Measurements from ENCODE around the gene UBE2QL1. TPM values are rescaled to one million over a fixed set of nuclear protein-coding genes. Genes with fewer than 3 reads are reported as not detected.

UBE2QL1 gene
- total RNA-seq, 1 experiment from 2014 or later, result 0.11 TPM

GRCh38 chr5:6399980-6400910 is 48.4 kb upstream of the UBE2QL1 start:
- no peak overlapping the region for H4K5ac ChIP-seq (ENCODE audit: insufficient read length, low read depth, low read length)
- no peaks in the 10 kb centered on the region for H3K27me3 ChIP-seq (ENCODE audit: insufficient read depth, low read length)
- H3K9me3 ChIP-seq (ENCODE audit: control insufficient read depth, low read depth, low read length), result no peaks in the 10 kb centered on the region
- H3K23me2 ChIP-seq (ENCODE audit: insufficient read length, low read depth, low read length, poor library complexity, severe bottlenecking), result no peaks in the 10 kb centered on the region
- H3K9ac ChIP-seq (ENCODE audit: extremely low read depth, insufficient read length, low read length), result no peak overlapping the region
- no peak overlapping the region for H2BK120ac ChIP-seq (ENCODE audit: low read depth, low read length, poor library complexity, severe bottlenecking)
- no CpG with 5 or more reads among the region's 13 CpGs for WGBS (ENCODE audit: extremely low coverage, insufficient read length, low lambda C conversion rate)
- H3K23ac ChIP-seq (ENCODE audit: insufficient read length, low read depth, low read length), result no peak overlapping the region
- no peak overlapping the region for H3K56ac ChIP-seq (ENCODE audit: insufficient read length, low read depth, low read length)
- H3K79me1 ChIP-seq (ENCODE audit: insufficient read depth, low read depth, low read length, poor library complexity, severe bottlenecking), result no peaks in the 10 kb centered on the region
- no peak overlapping the region for H3K4me2 ChIP-seq (ENCODE audit: insufficient read depth, insufficient read length, low read length)
- no peak overlapping the region for H2BK15ac ChIP-seq (ENCODE audit: low read depth, low read length)
- peaks cover 14% of the 10 kb centered on the region for H3K27me3 Mint-ChIP-seq (ENCODE audit: low read depth)
- no peak overlapping the region for H2BK20ac ChIP-seq (ENCODE audit: low read depth, low read length, poor library complexity, severe bottlenecking)
- no peak overlapping the region for H2AK5ac ChIP-seq (ENCODE audit: insufficient read length, low read length)
- TF ChIP-seq CTCF (conservative IDR thresholded peaks at IDR 0.05), result no peak
- no peak overlapping the region for H3K4ac ChIP-seq (ENCODE audit: low read depth, low read length)
- no peaks in the 10 kb centered on the region for H3K4me1 Mint-ChIP-seq
- H4K8ac ChIP-seq (replicated peaks; ENCODE audit: insufficient read length, low read depth, low read length), result no peak overlapping the region
- H3K79me2 ChIP-seq (ENCODE audit: insufficient read depth, low read length), result no peaks in the 10 kb centered on the region
- H3K27ac ChIP-seq (ENCODE audit: insufficient read length, low read depth, low read length), result no peak overlapping the region
- no peak overlapping the region for H3K4me3 Mint-ChIP-seq
- no peaks in the 10 kb centered on the region for H4K20me1 ChIP-seq (ENCODE audit: control insufficient read depth, insufficient read depth, insufficient read length)
- H4K91ac ChIP-seq (ENCODE audit: insufficient read length, low read depth, low read length), result no peak overlapping the region
- no peak overlapping the region for H3K14ac ChIP-seq (ENCODE audit: insufficient read depth, low read length)
- no peak overlapping the region for H2BK12ac ChIP-seq (ENCODE audit: insufficient read length, low read depth, low read length)
- no peak for DNase-seq
- H3T11ph ChIP-seq (ENCODE audit: low read length), result no peak overlapping the region
- peaks cover 3 to 8% of the 10 kb centered on the region in 2 experiments; a peak in 3 of 5 replicates for H3K9me3 Mint-ChIP-seq
- no peaks in the 10 kb centered on the region for H3K36me3 Mint-ChIP-seq (ENCODE audit: insufficient read depth in 1 of 3, low read depth in 3 of 3)
- no peak overlapping the region for H2AFZ ChIP-seq (ENCODE audit: low read length)
- H3K27ac Mint-ChIP-seq, result no peak overlapping the region
- H3K18ac ChIP-seq (ENCODE audit: insufficient read length, low read depth, low read length), result no peak overlapping the region
- no peaks in the 10 kb centered on the region for H3K4me1 ChIP-seq (ENCODE audit: insufficient read depth, low read length)
- no peak overlapping the region for H2BK5ac ChIP-seq (ENCODE audit: insufficient read length, low read length)
